Ishikawa (cell line): ENCODE results near the gene RYR3.

ENCODE experiments used
- CEBPB ChIP-seq: IDR thresholded peaks from 2 replicates; pipeline ENCODE4 v1.6.1; 2012
- CREB1 ChIP-seq: IDR thresholded peaks from 2 replicates; pipeline ENCODE4 v1.6.1; 2012; ENCODE audit warnings: low read depth
- EGR1 ChIP-seq: IDR thresholded peaks from 2 replicates; pipeline ENCODE4 v1.6.1; 2012
- EP300 ChIP-seq: IDR thresholded peaks from 2 replicates; pipeline ENCODE4 v1.6.1; 2012; ENCODE audit warnings: borderline replicate concordance
- FOXM1 ChIP-seq: IDR thresholded peaks from 2 replicates; pipeline ENCODE4 v1.6.1; 2012; ENCODE audit warnings: low read depth, borderline replicate concordance
- MAX ChIP-seq: IDR thresholded peaks from 2 replicates; pipeline ENCODE4 v1.6.1; 2012
- NFIC ChIP-seq: IDR thresholded peaks from 2 replicates; pipeline ENCODE4 v1.6.1; 2012
- RAD21 ChIP-seq: IDR thresholded peaks from 2 replicates; pipeline ENCODE4 v1.6.1; 2012; ENCODE audit warnings: low read depth
- TAF1 ChIP-seq: IDR thresholded peaks from 2 replicates; pipeline ENCODE4 v1.6.1; 2012; ENCODE audit warnings: low read depth, mild to moderate bottlenecking
- TCF12 ChIP-seq: IDR thresholded peaks from 2 replicates; pipeline ENCODE4 v1.6.1; 2012; ENCODE audit warnings: low read depth
- TEAD4 ChIP-seq: IDR thresholded peaks from 2 replicates; pipeline ENCODE4 v1.6.1; 2012
- YY1 ChIP-seq: IDR thresholded peaks from 2 replicates; pipeline ENCODE4 v1.6.1; 2012; ENCODE audit warnings: low read depth
- ZBTB7A ChIP-seq: IDR thresholded peaks from 2 replicates; pipeline ENCODE4 v1.6.1; 2012; ENCODE audit warnings: low read depth
- TF ChIP-seq, protein P1 (sequence below): IDR thresholded peaks from 2 replicates; pipeline ENCODE4 v1.6.1; 2012; ENCODE audit warnings: low read depth, mild to moderate bottlenecking
- TF ChIP-seq, protein P2 (sequence below): IDR thresholded peaks from 2 replicates; pipeline ENCODE4 v1.6.1; 2012

The RYR3 gene

DNA sequence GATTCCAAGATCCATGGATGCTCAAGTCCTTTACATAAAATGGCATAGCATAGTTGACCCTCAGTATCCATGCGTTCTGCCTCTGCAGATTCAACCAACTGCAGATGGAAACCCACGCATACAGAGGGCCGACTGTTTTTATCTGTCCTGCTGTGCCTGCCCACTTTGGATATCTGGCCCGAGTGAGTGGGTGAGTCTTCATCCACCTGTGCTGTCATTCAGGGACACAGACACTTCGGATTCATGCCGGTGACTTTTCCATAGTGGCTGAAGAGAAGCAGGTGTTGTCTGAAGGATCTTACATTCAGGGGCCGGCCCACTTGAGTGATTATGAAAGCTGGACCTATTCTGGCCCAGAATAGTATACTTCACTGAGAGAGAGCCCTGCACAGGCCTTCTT lies 85.1 kb downstream of the RYR3 start:
- TF ChIP-seq CREB1 (no peak), TEAD4 (no peak)

DNA sequence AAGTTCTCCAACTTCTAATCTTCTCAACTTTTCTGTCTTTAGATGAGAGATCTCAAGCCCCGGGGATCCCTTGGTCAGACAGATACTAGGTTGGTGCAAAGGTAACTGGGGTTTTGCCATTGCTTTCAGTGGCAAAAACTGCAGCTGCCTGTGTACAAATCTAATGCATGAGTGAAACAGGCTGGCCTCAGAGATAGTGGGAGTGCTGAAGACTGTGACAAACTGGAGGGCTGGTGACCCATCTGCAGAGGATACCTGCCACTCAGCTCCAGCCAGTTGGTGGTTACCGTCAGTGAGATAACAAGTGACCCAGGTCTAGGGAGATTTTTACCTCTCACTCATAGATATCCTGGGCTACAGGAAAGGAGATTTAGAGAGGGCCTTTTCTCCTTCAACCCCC lies 85.7 kb downstream of the RYR3 start:
- TF ChIP-seq MAX, result no peak
- no peak for TF ChIP-seq CEBPB
- no peak for TF ChIP-seq FOXM1
- no peak for TF ChIP-seq CREB1
- no peak for TF ChIP-seq EP300
- TF ChIP-seq TEAD4, result no peak
- no peak for TF ChIP-seq ZBTB7A
- TF ChIP-seq EGR1, result no peak
- no peak for TF ChIP-seq YY1
- TF ChIP-seq, protein P1, sequence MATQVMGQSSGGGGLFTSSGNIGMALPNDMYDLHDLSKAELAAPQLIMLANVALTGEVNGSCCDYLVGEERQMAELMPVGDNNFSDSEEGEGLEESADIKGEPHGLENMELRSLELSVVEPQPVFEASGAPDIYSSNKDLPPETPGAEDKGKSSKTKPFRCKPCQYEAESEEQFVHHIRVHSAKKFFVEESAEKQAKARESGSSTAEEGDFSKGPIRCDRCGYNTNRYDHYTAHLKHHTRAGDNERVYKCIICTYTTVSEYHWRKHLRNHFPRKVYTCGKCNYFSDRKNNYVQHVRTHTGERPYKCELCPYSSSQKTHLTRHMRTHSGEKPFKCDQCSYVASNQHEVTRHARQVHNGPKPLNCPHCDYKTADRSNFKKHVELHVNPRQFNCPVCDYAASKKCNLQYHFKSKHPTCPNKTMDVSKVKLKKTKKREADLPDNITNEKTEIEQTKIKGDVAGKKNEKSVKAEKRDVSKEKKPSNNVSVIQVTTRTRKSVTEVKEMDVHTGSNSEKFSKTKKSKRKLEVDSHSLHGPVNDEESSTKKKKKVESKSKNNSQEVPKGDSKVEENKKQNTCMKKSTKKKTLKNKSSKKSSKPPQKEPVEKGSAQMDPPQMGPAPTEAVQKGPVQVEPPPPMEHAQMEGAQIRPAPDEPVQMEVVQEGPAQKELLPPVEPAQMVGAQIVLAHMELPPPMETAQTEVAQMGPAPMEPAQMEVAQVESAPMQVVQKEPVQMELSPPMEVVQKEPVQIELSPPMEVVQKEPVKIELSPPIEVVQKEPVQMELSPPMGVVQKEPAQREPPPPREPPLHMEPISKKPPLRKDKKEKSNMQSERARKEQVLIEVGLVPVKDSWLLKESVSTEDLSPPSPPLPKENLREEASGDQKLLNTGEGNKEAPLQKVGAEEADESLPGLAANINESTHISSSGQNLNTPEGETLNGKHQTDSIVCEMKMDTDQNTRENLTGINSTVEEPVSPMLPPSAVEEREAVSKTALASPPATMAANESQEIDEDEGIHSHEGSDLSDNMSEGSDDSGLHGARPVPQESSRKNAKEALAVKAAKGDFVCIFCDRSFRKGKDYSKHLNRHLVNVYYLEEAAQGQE, result no peak
- TF ChIP-seq, protein P2, sequence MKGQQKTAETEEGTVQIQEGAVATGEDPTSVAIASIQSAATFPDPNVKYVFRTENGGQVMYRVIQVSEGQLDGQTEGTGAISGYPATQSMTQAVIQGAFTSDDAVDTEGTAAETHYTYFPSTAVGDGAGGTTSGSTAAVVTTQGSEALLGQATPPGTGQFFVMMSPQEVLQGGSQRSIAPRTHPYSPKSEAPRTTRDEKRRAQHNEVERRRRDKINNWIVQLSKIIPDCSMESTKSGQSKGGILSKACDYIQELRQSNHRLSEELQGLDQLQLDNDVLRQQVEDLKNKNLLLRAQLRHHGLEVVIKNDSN, result no peak
- no peak for TF ChIP-seq TCF12

GRCh38 chr15:33398555-33398954 lies 87.8 kb downstream of the RYR3 start:
- TF ChIP-seq CREB1 (no peak), ZBTB7A (no peak), CEBPB (no peak)

DNA sequence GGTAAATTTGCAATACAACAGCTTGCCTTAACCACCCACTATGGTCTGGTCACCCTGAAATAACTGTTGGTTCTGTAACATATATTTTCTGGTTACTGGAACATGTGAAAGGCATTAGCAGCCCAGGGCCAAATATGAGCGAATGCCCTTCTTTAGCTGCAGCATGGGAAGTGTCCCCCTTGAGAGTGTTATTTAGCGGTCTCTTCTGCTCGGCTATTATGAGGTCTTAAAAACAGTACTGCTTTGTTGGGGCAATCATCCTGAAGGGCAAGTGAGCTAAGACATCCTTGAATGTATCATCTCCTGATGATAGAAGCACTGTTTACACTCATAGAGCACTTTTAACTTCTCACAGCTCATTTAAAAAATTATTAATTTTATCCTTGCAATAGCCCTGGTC lies 90.2 kb downstream of the RYR3 start:
- no peak for TF ChIP-seq NFIC
- no peak for TF ChIP-seq TAF1
- TF ChIP-seq RAD21, result no peak
- TF ChIP-seq EGR1, result no peak
- no peak for TF ChIP-seq FOXM1
- TF ChIP-seq, protein P2, result no peak
- TF ChIP-seq EP300, result no peak
- TF ChIP-seq MAX, result no peak

DNA sequence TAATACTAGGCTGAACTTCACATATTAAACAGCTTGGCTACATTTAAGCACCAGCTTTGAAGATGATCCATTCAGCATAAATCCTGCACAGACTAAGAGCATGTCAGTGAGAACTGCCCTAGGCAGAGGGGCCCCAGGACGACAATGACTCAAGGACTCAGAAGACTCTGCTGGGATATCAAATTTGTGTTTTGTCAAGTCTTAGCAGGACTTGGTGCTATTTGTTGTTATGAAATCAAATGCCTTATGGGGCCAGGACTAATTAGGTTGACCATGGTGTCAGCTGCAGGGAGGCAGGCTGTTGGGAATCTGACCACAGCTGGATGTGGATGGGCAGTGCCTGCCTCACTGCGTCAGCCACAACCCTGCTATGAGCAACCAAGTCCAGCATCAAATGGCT lies 91.8 kb downstream of the RYR3 start:
- TF ChIP-seq CEBPB, result no peak
- TF ChIP-seq, protein P1, result no peak
- no peak for TF ChIP-seq TAF1
- TF ChIP-seq, protein P2, result no peak
- no peak for TF ChIP-seq ZBTB7A
- no peak for TF ChIP-seq TCF12
- TF ChIP-seq YY1, result no peak

DNA sequence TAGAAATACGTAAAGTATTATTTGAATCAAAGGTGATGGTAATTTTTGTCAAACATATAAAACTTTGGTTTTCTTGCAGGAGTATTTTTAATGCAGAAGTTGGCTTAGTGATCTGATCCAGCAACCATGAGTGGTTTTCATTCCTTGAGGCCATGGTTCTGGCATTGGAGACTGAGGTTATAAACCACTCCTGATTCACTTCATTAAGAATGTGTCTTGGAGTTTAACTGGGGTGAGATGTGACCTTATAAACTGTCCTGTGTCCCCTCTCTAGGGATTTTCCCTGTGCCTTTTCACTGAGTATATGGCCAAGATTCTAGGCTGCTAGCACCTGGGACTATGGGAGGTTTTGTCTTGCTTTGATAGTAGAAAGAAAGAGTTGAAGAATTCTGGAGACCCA lies 94.3 kb downstream of the RYR3 start:
- TF ChIP-seq RAD21 (no peak), TEAD4 (no peak), NFIC (no peak), FOXM1 (no peak)
- TF ChIP-seq, protein P1, result no peak
